Transverse colon (tissue), 4 donors: ENCODE measurements around the gene ELN. TPM values are rescaled to one million over a fixed set of nuclear protein-coding genes. Genes with fewer than 3 reads are reported as not detected.

Source experiments
- DNase-seq: peaks from one replicate; pipeline ENCODE4 v3.0.0-alpha.2; 2019
- H3K27ac ChIP-seq, 4 donors: fragments of 200-600 bp; sonication (generic); 2 replicates each; pipeline ENCODE4 v1.5.1; 2016 to 2018; ENCODE audit warnings: inconsistent platforms in 4 of 4
- H3K27me3 ChIP-seq: fragments of 200-600 bp; sonication (generic); 2 replicates; pipeline ENCODE4 v1.5.1; 2017; ENCODE audit warnings: inconsistent platforms
- H3K36me3 ChIP-seq, 4 donors: fragments of 200-600 bp; sonication (generic); 2 replicates each; pipeline ENCODE4 v1.5.1; 2017 to 2019; ENCODE audit warnings: inconsistent platforms in 4 of 4
- H3K4me1 ChIP-seq, 4 donors: fragments of 200-600 bp; sonication (generic); 2 replicates each; pipeline ENCODE4 v1.5.1; 2017 to 2020; ENCODE audit warnings: inconsistent platforms in 4 of 4
- H3K4me3 ChIP-seq, 4 donors: fragments of 200-600 bp; sonication (generic); 1 replicate in 1 of 4; 2 replicates in 3 of 4; pipeline versions ENCODE4 v1.5.1 to v1.6.1; 2017 to 2019; ENCODE audit warnings: inconsistent platforms in 4 of 4
- H3K9me3 ChIP-seq, 2 donors: fragments of 200-600 bp; sonication (generic); 2 replicates each; pipeline ENCODE4 v1.5.1; 2017 to 2019; ENCODE audit warnings: inconsistent platforms in 2 of 2
- EP300 ChIP-seq: sonication (generic); formaldehyde crosslinking; IDR thresholded peaks from one replicate; pipeline ENCODE4 v1.6.1; 2017; ENCODE audit warnings: antibody characterized with exemption, low read depth
- POLR2A ChIP-seq: fragments of 450-650 bp; IDR thresholded peaks from one replicate; pipeline ENCODE4 v1.6.1; 2016; ENCODE audit warnings: antibody characterized with exemption, mild to moderate bottlenecking, moderate library complexity
- POLR2AphosphoS5 ChIP-seq, 3 donors: sonication (generic); formaldehyde crosslinking; IDR thresholded peaks; one replicate each; pipeline ENCODE4 v1.6.1; 2016; ENCODE audit warnings: antibody characterized with exemption in 3 of 3
- WGBS, 2 donors: methylation state at CpG; one replicate each; pipeline ENCODE4 v1.1.5; 2018; ENCODE audit warnings: low coverage in 1 of 2; 5-methylcytosine and 5-hydroxymethylcytosine counted together
- in situ Hi-C, 4 donors: fragments of 200-750 bp; cut with MboI; loops; one replicate each; pipeline versions ENCODE4 v1.15.0 to v1.15.1; 2017; ENCODE audit warnings: low sequenced_read_pairs in 3 of 4, low pct_ligation_motif_present in 1 of 4, low pct_unique_long_range_greater_than_20kb in 1 of 4
- intact Hi-C: fragments of 100-400 bp; cut with DNase I; formaldehyde crosslinking; loops from one replicate; pipeline ENCODE4 v1.15.1; 2023; ENCODE audit warnings: low total_unique reads
- total RNA-seq, 4 donors: library from RNA; depleted of rRNA; stranded (reverse); fragments of >200 nt; gene quantifications; one replicate each; pipeline ENCODE4 v1.1.0, GENCODE V29; 2016
- TF ChIP-seq, protein P1 (sequence below), 5 experiments: fragments of 200-600 bp in 3 of 5; fragments of 450-650 bp in 2 of 5; sonication (generic) in 3 of 5; IDR thresholded peaks; 1 replicate in 2 of 5; 2 replicates in 3 of 5; pipeline ENCODE4 v1.5.1; 2016 to 2017; ENCODE audit warnings: antibody characterized with exemption in 5 of 5, inconsistent platforms in 3 of 5, mild to moderate bottlenecking in 2 of 5, moderate library complexity in 1 of 5

Gene ELN
- total RNA-seq, 4 donors from 2014 or later: 8.4 to 147 (median 25.8) TPM

DNA sequence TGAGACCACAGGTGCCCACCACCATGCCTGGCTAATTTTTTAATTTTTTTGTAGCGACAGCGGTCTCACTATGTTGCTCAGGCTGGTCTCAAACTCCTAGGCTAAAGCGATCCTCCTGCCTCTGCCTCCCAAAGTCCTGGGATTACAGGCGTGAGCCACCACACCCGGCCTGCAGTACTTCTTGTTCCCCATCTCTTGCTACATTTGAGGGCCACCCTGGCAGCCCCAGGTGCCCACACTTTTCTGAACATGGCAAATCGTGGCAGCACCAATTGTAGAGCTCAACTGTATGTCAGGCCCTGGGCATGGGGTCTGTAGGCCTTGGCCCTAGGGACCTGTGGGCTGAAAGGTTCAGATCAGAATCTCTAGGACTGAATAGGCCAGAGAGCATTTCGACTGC, 30.5 kb downstream of the ELN start:
- H3K4me3 ChIP-seq: no peak overlapping the region
- peaks cover 14 to 39% (median 30%) of the 10 kb centered on the region in 4 donors for H3K4me1 ChIP-seq
- TF ChIP-seq POLR2AphosphoS5 (IDR thresholded peaks at IDR 0.05): no peak
- TF ChIP-seq, protein P1, sequence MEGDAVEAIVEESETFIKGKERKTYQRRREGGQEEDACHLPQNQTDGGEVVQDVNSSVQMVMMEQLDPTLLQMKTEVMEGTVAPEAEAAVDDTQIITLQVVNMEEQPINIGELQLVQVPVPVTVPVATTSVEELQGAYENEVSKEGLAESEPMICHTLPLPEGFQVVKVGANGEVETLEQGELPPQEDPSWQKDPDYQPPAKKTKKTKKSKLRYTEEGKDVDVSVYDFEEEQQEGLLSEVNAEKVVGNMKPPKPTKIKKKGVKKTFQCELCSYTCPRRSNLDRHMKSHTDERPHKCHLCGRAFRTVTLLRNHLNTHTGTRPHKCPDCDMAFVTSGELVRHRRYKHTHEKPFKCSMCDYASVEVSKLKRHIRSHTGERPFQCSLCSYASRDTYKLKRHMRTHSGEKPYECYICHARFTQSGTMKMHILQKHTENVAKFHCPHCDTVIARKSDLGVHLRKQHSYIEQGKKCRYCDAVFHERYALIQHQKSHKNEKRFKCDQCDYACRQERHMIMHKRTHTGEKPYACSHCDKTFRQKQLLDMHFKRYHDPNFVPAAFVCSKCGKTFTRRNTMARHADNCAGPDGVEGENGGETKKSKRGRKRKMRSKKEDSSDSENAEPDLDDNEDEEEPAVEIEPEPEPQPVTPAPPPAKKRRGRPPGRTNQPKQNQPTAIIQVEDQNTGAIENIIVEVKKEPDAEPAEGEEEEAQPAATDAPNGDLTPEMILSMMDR (IDR thresholded peaks at IDR 0.05): no peak
- no peak for TF ChIP-seq POLR2A
- no peak for TF ChIP-seq EP300
- H3K27ac ChIP-seq: no peak overlapping the region
- no peak for DNase-seq
- H3K36me3 ChIP-seq: no peaks in the 10 kb centered on the region
- WGBS, 2 donors: 88 to 93% methylated on average over 3 to 7 of the region's 7 CpGs
- intact Hi-C loops (no loop called here), in situ Hi-C loops (loop anchor here in 3 of 4 donors (25.0 kb wide), 4 partner anchors 96 to 354 kb away; no protein-coding TSS in a partner anchor)
- H3K27me3 ChIP-seq: no peaks in the 10 kb centered on the region
- H3K9me3 ChIP-seq: no peaks in the 10 kb centered on the region

DNA sequence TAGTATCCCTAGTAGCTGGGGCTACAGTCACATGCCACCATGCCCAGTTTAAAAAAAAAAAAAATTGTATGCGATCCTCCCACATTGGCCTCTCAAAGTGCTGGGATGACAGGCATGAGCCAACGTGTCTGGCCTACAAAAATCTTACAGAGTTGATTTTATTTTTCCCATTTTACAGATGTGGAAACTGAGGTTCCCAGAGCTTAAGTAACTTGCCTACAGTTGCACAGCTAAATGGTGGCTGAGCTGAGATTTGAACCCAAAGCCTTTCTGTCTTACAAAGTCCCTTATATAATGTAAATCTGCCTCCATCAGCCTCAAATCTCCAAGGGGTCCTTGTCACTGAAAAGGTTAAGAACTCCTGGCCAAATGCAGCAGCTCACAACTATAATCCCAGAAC, 31.1 kb downstream of the ELN start:
- Histone ChIP-seq H3K9me3 (no peaks in the 10 kb centered on the region), H3K4me3 (no peak overlapping the region), H3K27ac (peak overlapping the region; percentile 79 to 90 (median 84)), H3K4me1 (peaks cover 14 to 39% (median 30%) of the 10 kb centered on the region in 4 donors), H3K27me3 (no peaks in the 10 kb centered on the region), H3K36me3 (no peaks in the 10 kb centered on the region)
- DNase-seq: no peak
- in situ Hi-C loops: loop anchor here in 3 of 4 donors (25.0 kb wide), 4 partner anchors 97 to 353 kb away; no protein-coding TSS in a partner anchor
- WGBS, 2 donors: 69 to 79% methylated on average over 2 of the region's 2 CpGs
- no peak for TF ChIP-seq POLR2A
- intact Hi-C loops: no loop called here

DNA sequence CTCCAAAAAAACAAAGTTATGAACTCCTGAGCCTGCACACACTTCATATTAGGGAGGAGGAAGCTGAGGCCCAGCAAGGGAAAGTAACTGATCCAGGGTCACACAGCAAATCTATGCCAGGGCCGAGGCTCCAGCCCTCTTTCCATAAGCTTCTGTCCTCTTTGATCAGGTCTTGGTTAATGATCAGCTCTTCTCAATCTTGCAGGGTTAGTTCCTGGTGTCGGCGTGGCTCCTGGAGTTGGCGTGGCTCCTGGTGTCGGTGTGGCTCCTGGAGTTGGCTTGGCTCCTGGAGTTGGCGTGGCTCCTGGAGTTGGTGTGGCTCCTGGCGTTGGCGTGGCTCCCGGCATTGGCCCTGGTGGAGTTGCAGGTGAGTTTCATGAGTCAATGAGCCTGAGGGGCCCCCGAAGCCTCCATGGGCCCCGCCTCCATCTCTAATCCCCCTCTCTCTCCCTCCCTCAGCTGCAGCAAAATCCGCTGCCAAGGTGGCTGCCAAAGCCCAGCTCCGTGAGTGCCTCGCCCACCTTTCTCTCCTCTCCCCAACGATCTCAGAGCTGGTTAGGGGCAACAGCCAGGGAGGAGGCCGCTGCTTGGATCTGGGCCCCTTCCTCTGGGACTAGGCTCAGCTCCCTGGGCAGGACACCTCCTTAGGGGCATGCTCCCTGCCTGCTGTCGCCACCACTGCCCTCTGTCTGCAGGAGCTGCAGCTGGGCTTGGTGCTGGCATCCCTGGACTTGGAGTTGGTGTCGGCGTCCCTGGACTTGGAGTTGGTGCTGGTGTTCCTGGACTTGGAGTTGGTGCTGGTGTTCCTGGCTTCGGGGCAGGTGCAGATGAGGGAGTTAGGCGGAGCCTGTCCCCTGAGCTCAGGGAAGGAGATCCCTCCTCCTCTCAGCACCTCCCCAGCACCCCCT, 32.0 kb downstream of the ELN start:
- no peak overlapping the region for H3K4me3 ChIP-seq
- intact Hi-C loops (loop anchor here (10.0 kb wide), 1 partner anchor 115 kb away; the partner anchor contains the start of gene EIF4H), in situ Hi-C loops (loop anchor here in 3 of 4 donors (10.0 to 25.0 kb wide), 5 partner anchors 98 to 352 kb away; no protein-coding TSS in a partner anchor)
- 52% methylated on average over 21 of the region's 21 CpGs; no CpG with 5 or more reads in 1 of the 2 donors for WGBS, 2 donors
- TF ChIP-seq EP300 (no peak), POLR2AphosphoS5 (IDR thresholded peaks at IDR 0.05) (no peak), POLR2A (no peak)
- TF ChIP-seq, protein P1 (IDR thresholded peaks at IDR 0.05): peak in 2 of 5 experiments; percentile 23 to 36
- no peaks in the 10 kb centered on the region for H3K9me3 ChIP-seq
- H3K4me1 ChIP-seq: peaks cover 14 to 39% (median 30%) of the 10 kb centered on the region in 4 donors
- H3K27ac ChIP-seq: peak overlapping the region; percentile 79 to 90 (median 84)
- H3K36me3 ChIP-seq: no peaks in the 10 kb centered on the region
- H3K27me3 ChIP-seq: no peaks in the 10 kb centered on the region
- peak; percentile 88 for DNase-seq

DNA sequence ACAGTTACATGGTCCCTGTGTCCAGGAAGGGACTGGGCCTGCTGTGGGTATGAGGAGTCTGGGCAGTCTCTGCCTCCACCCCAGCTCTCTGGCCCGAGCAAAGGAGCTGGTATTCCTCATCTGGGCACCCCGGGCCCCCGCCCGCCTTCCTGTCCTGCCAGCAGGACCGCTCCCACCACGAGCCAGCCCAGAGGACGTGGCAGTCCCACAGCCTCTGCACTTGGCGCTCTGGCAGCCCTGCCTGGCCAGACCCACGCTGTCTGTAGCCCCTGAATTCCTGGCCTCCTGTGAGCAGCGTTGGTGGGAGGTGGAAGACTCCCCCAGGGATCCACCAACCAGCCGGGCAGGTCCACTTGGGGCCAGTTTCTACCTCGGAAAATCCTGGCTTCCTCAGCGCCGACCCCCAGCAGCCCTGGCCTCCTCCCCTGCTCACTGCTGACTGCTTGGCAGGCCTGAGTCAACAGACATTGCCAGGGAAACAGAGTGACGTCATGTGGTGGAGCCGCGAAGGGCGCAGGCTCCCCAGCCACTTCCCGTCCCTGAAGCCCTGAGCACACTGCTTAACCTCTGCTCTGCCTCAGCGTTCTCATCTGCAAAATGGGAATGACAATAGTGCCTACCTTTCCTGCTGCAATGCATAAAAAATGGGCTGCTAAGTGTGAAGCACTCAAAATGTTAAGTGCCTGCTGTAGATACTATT, 34.0 kb downstream of the ELN start:
- Histone ChIP-seq H3K36me3 (no peaks in the 10 kb centered on the region), H3K4me1 (peaks cover 14 to 39% (median 30%) of the 10 kb centered on the region in 4 donors), H3K27me3 (no peaks in the 10 kb centered on the region), H3K9me3 (no peaks in the 10 kb centered on the region), H3K4me3 (peak overlapping the region in 1 of 4 donors; percentile 22), H3K27ac (peak overlapping the region; percentile 79 to 90 (median 84))
- intact Hi-C loops: loop anchor here (10.0 kb wide), 1 partner anchor 113 kb away; the partner anchor contains the start of gene EIF4H
- in situ Hi-C loops: loop anchor here in 3 of 4 donors (10.0 to 25.0 kb wide), 5 partner anchors 100 to 350 kb away; no protein-coding TSS in a partner anchor
- DNase-seq: peak; percentile 89
- 25% methylated on average over 20 of the region's 20 CpGs; no CpG with 5 or more reads in 1 of the 2 donors for WGBS, 2 donors
- TF ChIP-seq POLR2A: peak; percentile 69
- no peak for TF ChIP-seq EP300
- peak; percentile 62 to 85 (median 80) for TF ChIP-seq POLR2AphosphoS5 (IDR thresholded peaks at IDR 0.05)
- TF ChIP-seq, protein P1 (IDR thresholded peaks at IDR 0.05): no peak
